GM12891 (cell line): ENCODE results near the gene IMPDH1.
A peak's percentile ranks its signal among the peaks of the same experiment; 100 is the strongest.

Experiments used
- DNase-seq: peaks from one replicate; pipeline ENCODE4 v3.0.0; 2011; ENCODE audit warnings: low spot score; ENCODE audit not compliant: insufficient read length
- FAIRE-seq: peaks from 2 replicates; lab custom pipeline; 2011; peaks lifted over from hg19 to GRCh38; lab: Jason Lieb, UNC
- PAX5 ChIP-seq: IDR thresholded peaks from 2 replicates; pipeline ENCODE4 v1.6.1; 2011; ENCODE audit warnings: low read length, moderate library complexity, mild to moderate bottlenecking; ENCODE audit not compliant: insufficient read depth, severe bottlenecking
- POLR2A ChIP-seq: IDR thresholded peaks from 2 replicates; pipeline ENCODE4 v1.6.1; 2011; ENCODE audit warnings: low read depth, low read length, control low read depth
- POLR2AphosphoS5 ChIP-seq: IDR thresholded peaks from 2 replicates; pipeline ENCODE4 v1.6.1; 2011; ENCODE audit warnings: low read depth, low read length, control low read depth
- POU2F2 ChIP-seq: IDR thresholded peaks from 2 replicates; pipeline ENCODE4 v1.6.1; 2011; ENCODE audit warnings: low read depth, mild to moderate bottlenecking, control low read depth, low read length, moderate library complexity
- SPI1 ChIP-seq: IDR thresholded peaks from 2 replicates; pipeline ENCODE4 v1.6.1; 2011; ENCODE audit warnings: low read depth, low read length, control low read depth
- TAF1 ChIP-seq: IDR thresholded peaks from 2 replicates; pipeline ENCODE4 v1.6.1; 2011; ENCODE audit warnings: low read depth, low read length, control low read depth

Gene IMPDH1

DNA sequence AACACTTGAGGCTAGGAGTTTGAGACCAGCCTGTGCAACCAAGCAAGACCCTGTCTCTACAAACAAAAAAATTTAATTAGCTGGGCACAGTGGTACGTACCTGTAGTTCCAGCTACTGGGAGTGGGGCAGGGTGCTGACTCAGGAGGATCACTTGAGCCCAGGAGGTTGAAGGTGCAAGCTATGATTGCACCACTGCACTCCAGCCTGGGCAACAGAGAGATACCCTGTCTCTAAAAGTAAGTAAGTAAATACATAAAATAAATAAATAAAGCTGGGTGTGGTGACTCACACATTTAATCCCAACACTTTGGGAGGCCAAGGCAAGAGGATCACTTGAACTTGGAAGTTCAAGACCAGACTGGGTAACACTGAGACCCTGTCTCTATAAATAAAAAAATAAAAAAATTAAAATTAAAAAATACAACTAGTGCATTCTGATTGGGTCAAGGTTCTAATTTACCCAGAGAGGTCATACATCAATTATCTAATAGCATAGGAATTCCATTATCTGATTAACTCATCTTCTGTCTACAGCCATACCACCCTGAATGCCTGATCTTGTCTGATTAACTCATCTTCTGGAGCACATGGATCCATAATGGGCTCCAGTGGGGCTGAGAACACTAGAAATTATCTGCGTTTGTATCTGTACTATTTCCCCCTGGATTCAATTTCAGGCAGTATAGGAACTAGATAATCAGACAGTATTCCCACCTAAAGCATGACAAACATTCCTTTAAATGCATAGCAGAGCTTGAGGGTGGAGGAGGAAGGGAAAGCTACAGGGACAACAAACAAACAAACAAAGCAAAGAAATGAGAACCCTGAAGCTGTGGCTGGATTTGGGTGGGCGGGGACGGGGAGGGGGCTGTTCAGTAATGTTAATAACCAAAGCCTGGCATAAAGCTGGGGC, 24.9 kb upstream of the IMPDH1 start:
- TF ChIP-seq SPI1 (no peak), POLR2A (no peak), POU2F2 (no peak), POLR2AphosphoS5 (no peak), TAF1 (no peak)
- no peak for FAIRE-seq
- no peak for DNase-seq

DNA sequence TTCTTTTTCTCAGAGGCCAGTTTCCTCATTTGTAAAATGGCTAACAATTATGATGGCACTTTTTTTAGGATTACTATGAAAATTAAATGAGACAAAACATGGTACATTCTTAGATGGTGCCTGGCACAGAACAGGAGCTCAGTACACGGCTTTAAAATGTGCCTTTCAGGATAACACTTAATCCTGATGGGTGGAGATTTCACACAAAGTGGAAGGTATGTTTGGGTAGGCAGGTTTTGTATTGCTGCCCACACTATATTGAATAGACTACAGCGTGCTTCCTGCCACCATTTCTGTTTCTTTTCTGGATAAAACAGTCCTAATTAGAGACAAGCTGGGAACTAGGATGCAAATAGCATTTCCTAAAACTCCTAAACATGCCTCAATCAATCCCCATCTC, 22.0 kb upstream of the IMPDH1 start:
- DNase-seq (no peak), FAIRE-seq (no peak)
- TF ChIP-seq PAX5 (no peak), POLR2A (no peak), TAF1 (no peak), POLR2AphosphoS5 (no peak), POU2F2 (no peak), SPI1 (no peak)

DNA sequence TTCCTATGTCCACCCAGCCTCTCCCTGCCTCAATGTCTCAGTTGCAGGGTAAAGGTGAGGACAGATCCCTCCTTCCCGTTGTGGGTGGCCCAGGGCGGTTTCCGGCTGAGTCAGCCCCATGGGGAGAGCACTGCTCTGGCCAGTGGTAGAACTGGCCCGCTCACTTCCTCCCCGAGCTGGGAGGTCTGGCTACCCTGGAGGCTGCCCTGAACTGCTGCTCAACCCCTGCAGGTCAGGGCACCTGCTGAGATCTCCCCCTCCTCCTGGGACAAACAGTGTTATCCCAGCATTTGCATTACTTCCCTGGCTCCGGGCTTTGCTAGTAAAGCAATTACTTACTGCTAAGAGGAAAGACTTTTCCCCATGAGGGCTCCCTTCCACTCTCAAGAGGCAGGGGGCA, 21.4 kb upstream of the IMPDH1 start:
- TF ChIP-seq PAX5 (no peak), TAF1 (no peak), POU2F2 (no peak)
- DNase-seq (no peak), FAIRE-seq (no peak)

DNA sequence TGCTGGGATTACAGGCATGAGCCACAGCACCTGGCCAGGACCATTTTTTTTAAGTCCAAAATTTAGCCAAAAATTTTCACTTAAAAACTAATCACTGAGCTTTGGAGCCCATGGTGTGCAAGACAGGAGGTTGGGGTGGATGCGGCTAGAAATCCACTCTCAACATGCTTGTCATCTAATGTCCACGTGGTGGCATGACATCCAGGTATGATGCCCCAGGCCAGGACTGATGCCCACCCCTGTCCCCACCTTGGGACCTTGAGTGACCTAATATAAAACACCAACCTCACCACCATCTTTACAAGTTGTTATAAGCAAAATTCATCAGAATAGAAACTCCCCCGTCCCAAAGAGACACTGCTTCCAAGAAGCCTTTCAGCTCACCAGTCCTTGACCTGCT, 20.4 kb upstream of the IMPDH1 start:
- DNase-seq = no peak
- TF ChIP-seq POLR2AphosphoS5 (no peak), TAF1 (no peak), POU2F2 (no peak), SPI1 (no peak), POLR2A (no peak), PAX5 (no peak)
- FAIRE-seq = no peak

DNA sequence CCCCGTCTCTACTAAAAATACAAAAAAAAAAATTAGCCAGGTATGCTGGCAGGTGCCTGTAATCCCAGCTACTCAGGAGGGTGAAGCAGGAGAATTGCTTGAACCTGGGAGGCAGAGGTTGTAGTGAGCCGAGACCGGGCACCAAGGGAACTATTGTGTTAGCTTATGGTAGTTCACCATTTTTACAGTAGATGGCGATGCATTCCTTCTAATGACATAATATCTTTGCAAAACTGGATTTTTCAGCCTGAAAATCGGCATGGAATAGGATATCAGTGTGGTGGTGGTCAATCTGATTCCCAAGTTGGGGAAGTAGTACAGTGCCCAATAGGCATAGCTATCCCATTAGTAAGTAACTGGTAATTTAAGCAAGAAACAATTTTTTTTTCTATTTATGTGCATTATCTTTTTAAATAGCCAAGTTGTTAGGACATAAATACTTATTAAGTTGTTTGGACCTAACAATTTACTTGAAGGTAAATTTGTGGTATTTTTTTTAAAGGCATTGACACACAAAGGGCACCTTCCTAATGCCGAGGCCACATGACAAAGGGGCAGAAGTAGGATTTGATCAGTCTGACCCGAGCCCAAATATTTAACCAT, 17.6 kb upstream of the IMPDH1 start:
- FAIRE-seq (peak; percentile 61), DNase-seq (no peak)
- no peak for TF ChIP-seq POU2F2
- no peak for TF ChIP-seq POLR2A
- no peak for TF ChIP-seq TAF1
- no peak for TF ChIP-seq PAX5
- TF ChIP-seq SPI1 = no peak
- no peak for TF ChIP-seq POLR2AphosphoS5

DNA sequence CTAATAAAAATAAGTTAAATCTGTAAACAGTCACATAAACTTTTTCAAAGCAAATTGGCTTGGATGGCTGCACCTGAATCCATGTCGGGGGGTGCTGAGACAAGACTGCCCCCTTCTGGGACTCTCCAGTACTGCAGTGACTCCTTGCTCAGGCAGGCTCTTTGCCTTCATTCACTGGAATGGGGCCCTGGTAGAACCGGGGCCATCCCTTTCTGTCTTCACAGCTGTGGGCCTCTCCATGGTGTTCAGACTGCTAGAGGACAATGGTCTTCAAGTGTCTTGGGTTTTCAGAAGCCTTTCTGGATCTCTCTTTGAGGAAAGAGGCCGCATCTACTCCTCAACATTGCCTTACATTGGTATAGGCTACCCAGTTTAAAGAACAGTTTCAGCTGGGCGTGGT, 16.1 kb upstream of the IMPDH1 start:
- DNase-seq (no peak), FAIRE-seq (no peak)
- TF ChIP-seq PAX5 (no peak), POU2F2 (no peak), POLR2AphosphoS5 (no peak), TAF1 (no peak), SPI1 (no peak), POLR2A (no peak)

DNA sequence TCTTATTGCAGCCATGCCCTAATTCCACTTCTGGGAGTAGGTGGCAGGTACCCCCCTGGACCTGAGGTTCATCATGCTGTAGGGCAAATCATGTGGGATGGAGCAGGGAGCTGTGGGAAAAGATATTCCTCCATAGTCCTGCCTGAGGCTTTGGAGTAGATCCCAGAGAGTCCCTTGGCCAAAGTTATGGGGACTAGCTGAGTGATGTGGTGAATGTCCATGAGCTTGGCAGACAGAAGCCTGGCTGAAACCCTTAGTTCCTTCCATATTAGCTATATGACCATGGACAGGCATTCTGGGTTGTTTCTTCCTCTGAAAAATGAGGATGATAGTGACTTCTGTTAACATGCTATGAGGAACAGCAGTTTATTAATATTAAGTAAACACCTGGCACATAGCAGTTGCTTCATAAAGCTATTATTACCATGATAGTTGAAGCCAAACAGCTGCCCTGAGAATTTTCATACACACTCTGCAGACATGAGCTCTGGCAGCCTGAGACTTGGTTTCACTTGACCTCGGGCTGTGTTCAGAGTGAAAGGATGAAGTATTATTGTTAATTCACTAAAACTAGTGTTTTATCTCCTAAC, 15.0 kb upstream of the IMPDH1 start:
- TF ChIP-seq TAF1 (no peak), POU2F2 (no peak), SPI1 (no peak), POLR2AphosphoS5 (no peak), POLR2A (no peak), PAX5 (no peak)
- no peak for DNase-seq
- no peak for FAIRE-seq

DNA sequence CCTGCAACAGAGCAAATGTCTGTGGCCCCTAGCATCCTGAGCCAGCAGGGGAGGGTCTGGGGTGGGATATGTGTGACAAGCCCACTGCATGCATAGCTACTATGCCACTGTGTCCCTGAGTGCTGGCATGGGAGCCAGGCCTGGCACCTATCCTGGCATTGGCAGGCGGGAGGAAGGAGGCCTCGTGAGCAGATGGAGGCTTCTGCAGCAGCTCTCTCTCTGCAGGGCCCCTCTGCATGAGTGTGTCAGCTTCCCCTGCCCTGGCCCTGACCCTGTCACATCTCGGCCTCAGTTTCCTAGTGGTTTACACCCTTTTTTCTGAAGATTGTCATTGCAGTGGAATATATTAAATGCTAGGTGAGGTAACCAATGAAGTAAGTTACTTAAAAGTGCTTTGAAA, 13.1 kb upstream of the IMPDH1 start:
- DNase-seq (no peak), FAIRE-seq (no peak)
- TF ChIP-seq POLR2AphosphoS5 = no peak
- no peak for TF ChIP-seq SPI1
- no peak for TF ChIP-seq POLR2A
- TF ChIP-seq PAX5 = no peak

DNA sequence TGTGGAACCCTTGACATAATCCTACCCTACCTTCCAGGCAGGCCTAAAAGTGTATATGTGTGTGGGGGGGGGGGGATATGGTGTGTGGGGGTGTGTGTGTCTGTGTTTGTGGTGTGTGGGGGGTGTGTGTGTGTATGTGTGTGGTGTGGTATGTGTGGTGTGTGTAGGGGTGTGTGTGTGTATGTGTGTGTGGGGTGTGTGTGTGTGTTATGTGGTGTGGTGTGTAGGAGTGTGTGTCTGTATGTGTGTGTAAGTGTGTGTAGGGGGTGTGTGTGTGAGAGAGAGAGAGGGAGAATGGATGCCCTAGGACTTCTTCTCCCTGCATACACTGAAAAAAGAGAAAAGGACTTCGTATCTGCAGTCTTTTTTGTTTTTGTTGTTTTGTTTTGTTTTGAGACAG, 12.3 kb upstream of the IMPDH1 start:
- DNase-seq (no peak), FAIRE-seq (no peak)
- TF ChIP-seq SPI1 (no peak), POU2F2 (no peak), POLR2A (no peak), POLR2AphosphoS5 (no peak), TAF1 (no peak), PAX5 (no peak)
